ENCODE results near the gene ADGRD1. TPM values are rescaled to one million over a fixed set of nuclear protein-coding genes. Genes with fewer than 3 reads are reported as not detected.
A peak's percentile ranks its signal among the peaks of the same experiment; 100 is the strongest.

The ADGRD1 gene
- total RNA-seq, 4 donors from 2014 or later, result 8.3 to 18.1 (median 12.5) TPM

DNA sequence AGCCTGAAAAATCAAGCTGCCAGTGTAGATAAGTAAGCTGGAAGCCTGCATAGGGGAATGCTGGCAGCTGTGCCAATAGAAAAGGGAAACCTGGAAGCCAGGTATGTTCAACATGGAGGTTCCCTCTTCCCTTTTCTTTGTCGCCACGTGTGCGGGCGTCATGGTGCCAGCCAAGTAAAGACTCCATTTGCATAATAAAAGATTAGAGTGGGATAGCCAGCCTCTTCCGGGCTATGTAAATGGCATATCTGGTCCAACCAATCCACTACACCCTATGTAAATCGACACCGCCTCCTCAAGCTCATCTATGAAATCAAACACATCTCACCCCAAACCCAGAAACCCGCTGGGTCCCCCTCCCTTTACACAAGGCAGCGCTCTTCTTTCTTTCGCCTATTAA lies 5.6 kb upstream of the ADGRD1 start:
- no peak overlapping the region for H3K4me3 ChIP-seq
- 80 to 84% methylated on average over 7 to 10 of the region's 10 CpGs for WGBS, 2 donors (ENCODE audit: low coverage in 1 of 2)

DNA sequence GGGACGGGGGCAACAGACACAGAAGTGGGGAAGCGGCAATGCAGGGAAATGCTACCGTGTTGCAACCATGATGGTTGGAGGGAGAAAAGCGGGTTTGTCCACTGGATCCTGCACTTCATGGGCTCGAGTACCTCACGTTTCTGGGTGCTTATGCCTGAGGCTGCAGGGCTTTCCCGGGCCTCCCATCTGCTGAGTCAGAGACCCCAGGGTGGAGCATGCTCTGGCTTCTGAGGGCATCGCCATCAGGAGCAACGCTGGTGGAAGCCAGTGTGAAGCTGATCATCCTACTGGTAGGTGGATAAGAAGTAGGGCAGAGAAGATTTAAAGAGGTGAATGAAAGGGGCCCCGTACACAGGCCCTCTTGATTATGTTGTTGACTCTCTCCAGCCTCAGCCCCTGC lies 5.0 kb upstream of the ADGRD1 start:
- WGBS, 2 donors (ENCODE audit: low coverage in 1 of 2), result 67 to 86% methylated on average over 1 to 10 of the region's 10 CpGs
- DNase-seq, result no peak
- H3K4me3 ChIP-seq, result no peak overlapping the region
- H3K4me1 ChIP-seq, result peaks cover 0 to 12% (median 3%) of the 10 kb centered on the region in 4 donors
- no peaks in the 10 kb centered on the region for H3K27me3 ChIP-seq
- TF ChIP-seq EP300 (IDR thresholded peaks at IDR 0.05; ENCODE audit: low read depth) (no peak), POLR2AphosphoS5 (IDR thresholded peaks at IDR 0.05) (no peak), POLR2A (IDR thresholded peaks at IDR 0.05) (no peak)
- TF ChIP-seq, protein P1, sequence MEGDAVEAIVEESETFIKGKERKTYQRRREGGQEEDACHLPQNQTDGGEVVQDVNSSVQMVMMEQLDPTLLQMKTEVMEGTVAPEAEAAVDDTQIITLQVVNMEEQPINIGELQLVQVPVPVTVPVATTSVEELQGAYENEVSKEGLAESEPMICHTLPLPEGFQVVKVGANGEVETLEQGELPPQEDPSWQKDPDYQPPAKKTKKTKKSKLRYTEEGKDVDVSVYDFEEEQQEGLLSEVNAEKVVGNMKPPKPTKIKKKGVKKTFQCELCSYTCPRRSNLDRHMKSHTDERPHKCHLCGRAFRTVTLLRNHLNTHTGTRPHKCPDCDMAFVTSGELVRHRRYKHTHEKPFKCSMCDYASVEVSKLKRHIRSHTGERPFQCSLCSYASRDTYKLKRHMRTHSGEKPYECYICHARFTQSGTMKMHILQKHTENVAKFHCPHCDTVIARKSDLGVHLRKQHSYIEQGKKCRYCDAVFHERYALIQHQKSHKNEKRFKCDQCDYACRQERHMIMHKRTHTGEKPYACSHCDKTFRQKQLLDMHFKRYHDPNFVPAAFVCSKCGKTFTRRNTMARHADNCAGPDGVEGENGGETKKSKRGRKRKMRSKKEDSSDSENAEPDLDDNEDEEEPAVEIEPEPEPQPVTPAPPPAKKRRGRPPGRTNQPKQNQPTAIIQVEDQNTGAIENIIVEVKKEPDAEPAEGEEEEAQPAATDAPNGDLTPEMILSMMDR (IDR thresholded peaks at IDR 0.05), result no peak
- H3K36me3 ChIP-seq, result no peaks in the 10 kb centered on the region
- no peak overlapping the region for H3K27ac ChIP-seq
- H3K9me3 ChIP-seq, result peaks cover 7 to 10% of the 10 kb centered on the region in 2 donors
- in situ Hi-C loops (cut with MboI; ENCODE audit: low pct_ligation_motif_present in 1 of 4, low pct_unique_long_range_greater_than_20kb in 1 of 4, low sequenced_read_pairs in 3 of 4), result no loop called here
- intact Hi-C loops (cut with DNase I; ENCODE audit: low total_unique reads), result no loop called here

More for the DNA sequence above, 5.6 kb upstream of the ADGRD1 start:
- no peak for DNase-seq
- no peak overlapping the region for H3K27ac ChIP-seq
- no peak for TF ChIP-seq POLR2AphosphoS5 (IDR thresholded peaks at IDR 0.05)
- TF ChIP-seq, protein P1 (IDR thresholded peaks at IDR 0.05), result no peak
- TF ChIP-seq EP300 (IDR thresholded peaks at IDR 0.05; ENCODE audit: low read depth), result no peak
- no peak for TF ChIP-seq POLR2A (IDR thresholded peaks at IDR 0.05)
- peaks cover 7 to 10% of the 10 kb centered on the region in 2 donors for H3K9me3 ChIP-seq
- H3K27me3 ChIP-seq, result no peaks in the 10 kb centered on the region
- intact Hi-C loops (cut with DNase I; ENCODE audit: low total_unique reads), result no loop called here
- H3K4me1 ChIP-seq, result peaks cover 0 to 9% (median under 1%) of the 10 kb centered on the region in 4 donors
- no peaks in the 10 kb centered on the region for H3K36me3 ChIP-seq
- in situ Hi-C loops (cut with MboI; ENCODE audit: low pct_ligation_motif_present in 1 of 4, low pct_unique_long_range_greater_than_20kb in 1 of 4, low sequenced_read_pairs in 3 of 4), result no loop called here

DNA sequence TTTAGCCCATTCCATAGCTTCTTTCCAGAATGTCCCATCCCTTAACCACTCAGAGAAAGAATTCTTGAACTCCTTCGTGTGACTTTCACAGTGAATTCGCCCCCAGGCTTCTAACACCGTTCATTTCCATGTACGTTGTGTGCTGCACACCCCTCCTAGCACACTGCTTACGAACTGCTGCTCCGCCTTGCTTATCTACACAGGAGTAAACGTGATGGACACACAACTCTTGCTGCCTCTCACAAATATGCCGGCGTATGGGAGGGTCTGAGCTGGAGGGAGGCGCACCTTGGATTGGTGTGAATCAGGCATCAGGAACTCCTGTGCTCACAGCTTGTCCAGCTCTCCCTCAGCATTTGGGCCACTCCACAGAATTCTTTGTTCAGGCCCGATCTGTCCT lies 3.9 kb upstream of the ADGRD1 start:
- intact Hi-C loops (cut with DNase I; ENCODE audit: low total_unique reads), result no loop called here
- H3K4me3 ChIP-seq, result no peak overlapping the region
- TF ChIP-seq EP300 (IDR thresholded peaks at IDR 0.05; ENCODE audit: low read depth) (no peak), POLR2AphosphoS5 (IDR thresholded peaks at IDR 0.05) (no peak), POLR2A (IDR thresholded peaks at IDR 0.05) (no peak)
- TF ChIP-seq, protein P1 (IDR thresholded peaks at IDR 0.05), result no peak
- WGBS, 2 donors (ENCODE audit: low coverage in 1 of 2), result 87 to 90% methylated on average over 2 to 11 of the region's 11 CpGs
- peaks cover 4 to 6% of the 10 kb centered on the region in 2 donors for H3K9me3 ChIP-seq
- peaks cover 6% of the 10 kb centered on the region for H3K27me3 ChIP-seq
- no peaks in the 10 kb centered on the region for H3K36me3 ChIP-seq
- H3K4me1 ChIP-seq, result peaks cover 0 to 16% (median 3%) of the 10 kb centered on the region in 4 donors
- in situ Hi-C loops (cut with MboI; ENCODE audit: low pct_ligation_motif_present in 1 of 4, low pct_unique_long_range_greater_than_20kb in 1 of 4, low sequenced_read_pairs in 3 of 4), result no loop called here
- no peak for DNase-seq
- no peak overlapping the region for H3K27ac ChIP-seq

DNA sequence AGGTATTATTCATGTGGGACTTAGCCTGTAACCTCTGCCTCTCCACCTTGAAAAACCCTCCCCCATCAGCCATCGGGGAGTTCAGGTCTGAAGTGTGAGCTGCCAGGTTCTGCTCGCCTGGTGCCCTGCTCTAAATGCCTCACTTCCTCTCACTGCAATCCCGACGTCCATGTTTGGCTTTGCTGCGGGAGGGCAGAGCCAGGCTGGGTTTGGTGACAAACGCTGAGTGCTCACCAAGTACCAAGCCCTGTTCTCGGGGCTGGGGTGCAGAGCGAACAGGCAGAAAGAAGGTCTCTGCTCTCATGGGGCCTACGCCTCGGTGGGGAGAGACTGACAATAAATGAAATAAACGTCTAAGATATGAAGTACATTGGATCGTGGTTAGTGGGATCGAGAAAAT lies 2.1 kb upstream of the ADGRD1 start:
- no peak for DNase-seq
- in situ Hi-C loops (cut with MboI; ENCODE audit: low pct_ligation_motif_present in 1 of 4, low pct_unique_long_range_greater_than_20kb in 1 of 4, low sequenced_read_pairs in 3 of 4), result no loop called here
- intact Hi-C loops (cut with DNase I; ENCODE audit: low total_unique reads), result no loop called here
- TF ChIP-seq, protein P1 (IDR thresholded peaks at IDR 0.05), result no peak
- TF ChIP-seq EP300 (IDR thresholded peaks at IDR 0.05; ENCODE audit: low read depth) (no peak), POLR2AphosphoS5 (IDR thresholded peaks at IDR 0.05) (no peak), POLR2A (IDR thresholded peaks at IDR 0.05) (no peak)
- 63 to 83% methylated on average over 4 to 13 of the region's 13 CpGs for WGBS, 2 donors (ENCODE audit: low coverage in 1 of 2)
- peaks cover 0 to 13% (median 3%) of the 10 kb centered on the region in 4 donors for H3K4me1 ChIP-seq
- H3K9me3 ChIP-seq, result no peaks in the 10 kb centered on the region
- H3K27me3 ChIP-seq, result peaks cover 6% of the 10 kb centered on the region
- no peak overlapping the region for H3K4me3 ChIP-seq
- no peaks in the 10 kb centered on the region for H3K36me3 ChIP-seq
- H3K27ac ChIP-seq, result peak overlapping the region in 1 of 4 donors; percentile 76
